ENCODE data around the gene MICALL1. TPM values are rescaled to one million over a fixed set of nuclear protein-coding genes. Genes with fewer than 3 reads are reported as not detected.

MICALL1 gene
- total and polyA plus RNA-seq, 2 of the 13 experiments (the other 11 are each of a cell fraction or from before 2014, with no cell fraction given) = 7.6 to 10.6 TPM

GRCh38 chr22:37907036-37907954 lies 1.2 kb downstream of the MICALL1 start:
- Histone ChIP-seq H3K4me2 (ENCODE audit: low read depth, low read length) (peak overlapping the region; percentile 95), H3K36me3 (replicated peaks in 1 of 2; ENCODE audit: control insufficient read depth in 1 of 2, insufficient read depth in 2 of 2, low read length in 2 of 2) (peaks cover 2 to 4% of the 10 kb centered on the region in 2 experiments; a peak in 1 of 5 replicates), H3K27ac (ENCODE audit: extremely low read length, insufficient read depth, low read length) (peak overlapping the region; percentile 26), H3K9ac (ENCODE audit: insufficient read depth, low read depth, low read length) (peak overlapping the region; percentile 78), H3K4me1 (ENCODE audit: insufficient read depth, low read length) (peaks cover 28% of the 10 kb centered on the region), H3K79me2 (ENCODE audit: insufficient read depth, low read length) (peaks cover 8% of the 10 kb centered on the region), H3K4me3 (replicated peaks in 1 of 3; ENCODE audit: insufficient read depth in 1 of 3, low read depth in 2 of 3, low read length in 3 of 3) (peak overlapping the region; percentile 75 to 87 (median 77)), H4K20me1 (ENCODE audit: insufficient read depth, low read length) (no peaks in the 10 kb centered on the region), H3K9me3 (ENCODE audit: low read length) (no peaks in the 10 kb centered on the region), H2AFZ (ENCODE audit: low read length) (no peak overlapping the region), H3K27me3 (ENCODE audit: control insufficient read depth in 1 of 2, insufficient read depth in 2 of 2, low read length in 2 of 2) (no peaks in the 10 kb centered on the region)
- POLR2A ChIA-PET = interaction anchor here (1.6 to 6.0 kb wide), 3 partner anchors 13 to 44 kb away, joined by 4 to 69 read pairs (median 5); no protein-coding TSS in a partner anchor
- intact Hi-C loops (cut with micrococcal nuclease; ENCODE audit: unreplicated experiment) (no loop called here), in situ Hi-C loops (cut with HindIII; ENCODE audit: extremely low pct_ligation_motif_present, low pct_unique_long_range_greater_than_20kb) (no loop called here)
- CTCF ChIA-PET (ENCODE audit: low intra/inter-chr PET ratio, low total read pairs) = interaction anchor here (1.6 kb wide), 1 partner anchor 19 kb away, joined by 3 read pairs; no protein-coding TSS in a partner anchor
- DNase-seq (ENCODE audit: low spot score) (no peak), FAIRE-seq (no peak), ATAC-seq (peak; percentile 11)
- TSS peak; percentile 56 for BruUV-seq (replicated peaks)
- 0 out of 2 replicates have a peak, but pooled peaks have one; percentile 49 for TF ChIP-seq ARHGAP35 (CRISPR knock-in tag; IDR thresholded peaks at IDR 0.05; ENCODE audit: borderline replicate concordance)
- TF ChIP-seq ZNF782 (CRISPR knock-in tag; IDR thresholded peaks at IDR 0.05; ENCODE audit: borderline replicate concordance) = 0 out of 2 replicates have a peak, but pooled peaks have one; percentile 10
- no peak for TF ChIP-seq HNF4A (CRISPR knock-in tag; IDR thresholded peaks at IDR 0.05)
- TF ChIP-seq ZNF761 (CRISPR knock-in tag; conservative IDR thresholded peaks at IDR 0.05) = 0 out of 2 replicates have a peak, but pooled peaks have one; percentile 26
- 0 out of 2 replicates have a peak, but pooled peaks have one; percentile 41 for TF ChIP-seq ZNF678 (CRISPR knock-in tag; IDR thresholded peaks at IDR 0.05)
- TF ChIP-seq FOXJ3 (CRISPR knock-in tag; IDR thresholded peaks at IDR 0.05; ENCODE audit: borderline replicate concordance) = no peak
- peak; percentile 53; the same call in 1 of the 2 replicates for TF ChIP-seq ZFP91 (CRISPR knock-in tag; IDR thresholded peaks at IDR 0.05; ENCODE audit: borderline replicate concordance)
- TF ChIP-seq MAX (IDR thresholded peaks at IDR 0.05) = 0 out of 2 replicates have a peak, but pooled peaks have one; percentile 14
- 0 out of 2 replicates have a peak, but pooled peaks have one; percentile 50 for TF ChIP-seq FOXC1 (CRISPR knock-in tag; IDR thresholded peaks at IDR 0.05; ENCODE audit: borderline replicate concordance)
- TF ChIP-seq ZNF687 (CRISPR knock-in tag; IDR thresholded peaks at IDR 0.05) = peak; percentile 52; the same call in 1 of the 2 replicates
- WGBS (ENCODE audit: low lambda C conversion rate) = 45% methylated on average over 16 of the region's 19 CpGs
